ENCODE data around the gene SUGCT.

SUGCT gene

GRCh38 chr7:40723829-40724228 is 589.0 kb downstream of the SUGCT start:
- no peak for DNase-seq (ENCODE audit: low spot score)

DNA sequence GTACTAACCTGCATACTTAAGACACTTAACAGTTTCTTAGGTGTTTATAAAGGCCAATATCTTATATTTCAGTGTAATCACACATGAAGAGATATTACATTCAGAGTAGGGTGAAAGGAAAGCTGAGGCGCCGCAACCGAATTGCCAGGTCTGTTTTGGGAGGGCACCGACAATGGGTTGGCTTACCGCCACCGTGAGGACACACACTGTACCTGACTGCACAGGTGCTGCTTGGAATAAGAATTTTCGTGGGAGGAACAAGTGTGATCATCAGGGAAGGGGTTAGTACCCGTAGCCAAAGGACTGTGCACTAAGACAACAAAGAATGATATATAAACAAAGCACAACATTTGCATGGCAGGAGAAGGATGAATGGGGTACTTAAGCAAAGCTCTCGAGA is 591.8 kb downstream of the SUGCT start:
- DNase-seq (ENCODE audit: low spot score): no peak

GRCh38 chr7:40733114-40733513 is 598.3 kb downstream of the SUGCT start:
- peak; percentile 27 for DNase-seq (ENCODE audit: low spot score)

DNA sequence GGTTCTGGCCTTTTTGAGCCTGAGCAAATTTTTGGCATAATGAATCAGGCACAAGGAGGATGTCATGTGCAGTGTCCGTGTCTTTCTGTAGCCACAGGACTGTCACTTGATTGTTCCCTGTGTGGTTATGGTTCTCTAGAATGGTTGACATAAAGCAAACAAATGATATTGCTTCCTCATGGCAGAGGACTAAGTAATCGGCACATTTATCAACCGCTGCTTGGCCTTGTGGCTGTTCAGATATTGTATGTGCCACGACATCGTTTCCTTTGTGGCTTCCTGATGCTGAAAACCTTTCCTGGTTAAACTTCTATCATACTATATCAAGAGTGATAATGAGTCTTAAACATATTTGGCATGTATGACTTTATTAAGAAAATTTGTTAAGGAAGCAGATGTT is 598.8 kb downstream of the SUGCT start:
- no peak for DNase-seq (ENCODE audit: low spot score)

DNA sequence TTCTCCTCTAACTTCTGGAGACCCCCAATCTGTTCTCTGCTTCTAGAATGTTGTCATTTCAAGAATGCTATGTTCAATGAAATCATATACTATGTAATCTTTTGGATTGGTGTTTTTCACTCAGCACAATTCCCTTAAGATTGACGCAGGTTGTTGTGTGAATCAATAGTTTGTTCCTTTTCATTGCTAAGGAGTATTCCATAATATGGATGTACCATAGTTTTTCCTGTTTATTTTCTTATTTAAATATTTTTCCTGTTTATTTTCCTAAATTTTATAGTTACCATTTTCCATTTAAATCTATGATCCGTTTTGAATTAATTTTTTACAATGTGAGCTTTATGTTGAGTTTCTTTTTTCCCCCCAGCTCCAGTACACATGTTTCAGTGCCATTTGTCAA is 604.5 kb downstream of the SUGCT start:
- DNase-seq (ENCODE audit: low spot score): no peak

DNA sequence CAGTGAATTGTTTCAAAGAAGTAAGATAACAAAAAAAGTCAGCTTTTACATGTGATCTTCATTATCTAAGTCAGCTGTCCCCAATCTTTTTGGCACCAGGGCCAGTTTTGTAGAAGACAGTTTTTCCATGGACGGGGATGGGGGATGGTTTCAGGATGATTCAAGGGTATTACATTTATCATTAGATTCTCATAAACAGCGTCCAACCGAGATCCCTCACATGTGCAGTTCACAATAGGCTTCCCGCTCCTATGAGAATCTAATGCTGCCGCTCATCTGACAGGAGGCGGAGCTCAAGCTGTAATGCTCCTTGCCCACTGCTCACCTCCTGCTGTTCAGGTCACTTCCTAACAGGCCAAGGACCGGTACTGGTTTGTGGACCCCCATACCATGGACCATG is 607.5 kb downstream of the SUGCT start:
- no peak for DNase-seq (ENCODE audit: low spot score)

- DNase-seq (ENCODE audit: low spot score): no peak
These were observed 612.2 kb downstream of the SUGCT start for GRCh38 chr7:40746841-40747556.

- no peak for DNase-seq (ENCODE audit: low spot score)
These were observed 613.1 kb downstream of the SUGCT start for GRCh38 chr7:40747856-40748255.

DNA sequence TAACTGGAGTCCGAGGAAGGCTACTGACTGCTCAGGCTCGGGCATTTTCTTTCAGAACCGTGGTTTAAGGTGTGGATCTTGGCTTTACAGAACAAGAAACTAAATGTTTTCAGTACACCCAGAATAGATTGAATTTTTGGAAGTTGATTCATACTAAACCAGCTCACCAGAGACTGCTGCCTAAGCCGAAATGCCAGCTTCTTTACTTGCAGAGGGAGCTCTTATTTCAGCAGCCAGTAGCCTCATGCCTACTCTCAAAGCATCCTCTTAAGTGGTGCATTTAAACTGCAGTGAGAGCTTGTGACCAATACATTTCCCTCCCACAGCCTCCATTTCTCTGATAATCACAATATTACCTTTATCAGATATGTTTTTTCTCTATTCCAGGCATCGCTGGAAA is 615.1 kb downstream of the SUGCT start:
- no peak for DNase-seq (ENCODE audit: low spot score)

- no peak for DNase-seq (ENCODE audit: low spot score)
These were observed 618.6 kb downstream of the SUGCT start for GRCh38 chr7:40753455-40753854.

- DNase-seq (ENCODE audit: low spot score): no peak
These were observed 620.6 kb downstream of the SUGCT start for GRCh38 chr7:40755438-40755837.

DNA sequence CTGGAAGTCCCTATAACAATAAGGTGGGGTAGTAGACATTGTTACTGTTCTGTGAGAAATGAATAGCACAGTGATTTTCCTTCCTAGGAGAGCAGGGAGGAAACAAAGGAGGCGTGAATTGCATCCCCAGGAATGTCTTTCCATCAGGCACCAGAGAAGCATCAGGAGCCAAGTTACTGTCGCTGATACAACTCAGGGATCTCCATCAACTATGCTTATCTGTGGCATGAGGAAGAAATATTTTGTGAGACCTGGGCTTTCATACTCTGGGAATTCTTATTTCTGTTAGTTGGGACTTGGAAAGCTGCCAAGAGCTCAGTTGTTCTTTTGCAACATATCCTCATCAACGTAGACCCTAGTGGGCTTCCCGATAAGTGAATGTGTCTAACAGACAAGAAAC is 622.3 kb downstream of the SUGCT start:
- DNase-seq (ENCODE audit: low spot score): no peak

DNA sequence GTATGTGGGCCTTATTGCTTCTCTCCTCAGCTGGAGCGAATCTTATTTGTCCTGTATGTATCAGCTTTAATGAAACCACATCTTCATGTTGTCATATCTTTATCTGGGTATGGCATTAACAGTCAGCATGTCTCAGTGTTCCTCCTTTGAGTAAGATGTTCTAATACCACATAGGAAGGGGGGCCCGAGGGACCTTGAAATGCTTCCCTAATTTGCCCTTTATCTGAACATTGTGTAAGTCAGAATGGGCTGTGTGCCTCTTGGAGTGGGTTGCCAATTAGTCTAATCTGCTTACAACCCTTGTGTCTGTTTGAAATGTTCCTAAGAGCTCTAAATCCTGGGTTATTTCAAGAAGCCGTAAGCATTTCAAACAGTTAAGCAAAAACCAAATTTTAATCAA is 623.8 kb downstream of the SUGCT start:
- no peak for DNase-seq (ENCODE audit: low spot score)

GRCh38 chr7:40760293-40760964 is 625.6 kb downstream of the SUGCT start:
- no peak for DNase-seq (ENCODE audit: low spot score)

DNA sequence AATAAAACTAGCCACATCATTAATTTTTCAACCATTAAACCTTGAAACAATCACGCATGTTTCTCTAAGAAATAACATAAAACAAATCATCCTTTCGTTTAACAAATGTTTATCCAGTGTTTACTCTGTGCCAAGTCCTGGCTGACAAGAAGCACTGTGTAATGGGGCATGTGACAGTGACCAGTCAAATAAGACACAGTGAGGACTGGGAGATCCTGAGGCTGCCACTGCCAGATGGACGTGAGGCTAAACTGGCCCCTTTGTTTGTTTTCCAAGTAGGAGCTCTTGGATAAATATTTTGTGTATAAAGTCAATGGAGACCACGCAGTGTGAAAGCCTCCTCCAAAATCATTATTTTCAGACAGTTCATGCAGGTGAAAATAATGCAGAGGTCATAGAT is 626.2 kb downstream of the SUGCT start:
- DNase-seq (ENCODE audit: low spot score): peak; percentile 52

DNA sequence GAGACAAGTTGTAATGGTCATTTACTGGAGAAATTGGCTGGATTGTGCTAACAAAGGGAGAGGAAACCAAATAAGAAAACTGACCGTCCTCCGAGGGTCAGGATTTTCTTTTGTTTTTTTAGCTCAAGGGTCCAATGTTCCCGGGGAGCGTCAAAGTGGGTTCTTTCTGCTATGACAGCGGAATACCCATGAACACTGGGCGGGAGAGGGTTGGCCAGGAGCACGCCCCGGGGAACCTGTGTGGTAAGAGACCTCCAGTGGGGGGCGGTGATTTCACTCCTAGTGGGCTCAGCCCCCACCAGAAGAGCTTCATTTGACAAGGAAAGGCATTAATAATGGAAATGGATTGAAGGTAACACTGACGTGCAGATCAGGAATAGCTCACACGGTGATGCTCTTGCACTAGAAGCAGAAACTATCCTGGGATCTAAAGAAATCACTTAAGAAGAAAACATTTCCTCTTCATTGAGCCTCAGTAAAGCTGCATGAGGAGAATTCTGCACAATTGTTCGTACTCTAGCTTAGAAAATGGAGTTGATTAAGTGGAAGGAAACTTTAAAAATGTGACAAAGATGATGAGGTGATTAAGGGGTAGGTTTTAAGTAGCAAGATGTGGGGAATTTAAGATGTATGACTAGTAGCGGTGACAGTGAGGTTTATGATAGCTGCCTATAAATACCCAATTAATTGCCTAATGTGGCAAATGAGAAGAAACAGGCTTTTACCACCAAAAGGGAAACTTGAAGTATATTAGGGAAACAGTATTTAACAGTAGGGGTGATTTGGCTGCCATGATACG is 627.2 kb downstream of the SUGCT start:
- DNase-seq (ENCODE audit: low spot score): no peak

DNA sequence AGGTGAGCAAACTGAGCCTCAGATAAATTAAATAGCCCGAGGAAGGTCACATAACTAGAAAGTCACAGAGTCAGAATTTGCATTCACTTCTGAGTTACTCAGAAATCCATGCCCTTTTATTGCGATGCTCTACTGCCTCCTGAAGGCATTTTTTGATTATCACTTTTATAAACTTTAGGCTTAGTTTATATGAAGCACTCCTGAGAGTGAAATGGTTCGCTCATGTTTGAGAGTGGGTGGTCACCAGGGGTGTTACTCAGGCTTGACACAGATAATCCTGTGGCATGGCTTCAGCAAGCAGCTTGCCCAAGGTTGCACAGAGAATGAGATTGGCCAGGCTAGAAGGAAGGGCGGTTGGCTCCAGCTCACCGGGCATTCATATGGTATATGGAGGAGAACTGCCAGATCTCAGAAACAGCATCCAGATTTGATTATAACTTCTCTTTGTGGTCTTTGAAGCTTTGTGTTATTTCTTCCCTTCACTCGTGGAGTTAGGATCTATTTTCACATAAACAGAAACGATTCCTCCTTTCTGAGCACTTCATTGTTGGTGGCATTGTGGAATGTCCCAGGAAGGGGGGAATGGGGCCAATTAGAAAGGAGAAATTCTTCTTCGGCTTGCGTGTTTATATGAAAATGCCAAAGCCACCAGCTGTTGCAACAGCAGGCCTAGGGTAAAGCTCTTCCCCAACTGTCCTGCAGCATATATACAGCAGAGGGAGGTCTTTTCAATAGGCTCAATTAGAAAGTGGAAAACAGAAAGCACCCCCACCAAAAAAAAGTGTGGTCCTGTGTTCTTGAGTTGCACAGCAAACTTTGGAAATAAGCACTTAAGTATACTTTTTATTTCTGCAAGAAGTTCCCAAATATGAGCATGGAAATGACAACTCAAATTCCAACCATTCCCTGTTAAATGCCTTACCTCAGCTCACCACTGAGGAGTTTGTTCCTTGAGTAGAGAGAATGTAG is 628.8 kb downstream of the SUGCT start:
- no peak for DNase-seq (ENCODE audit: low spot score)

DNA sequence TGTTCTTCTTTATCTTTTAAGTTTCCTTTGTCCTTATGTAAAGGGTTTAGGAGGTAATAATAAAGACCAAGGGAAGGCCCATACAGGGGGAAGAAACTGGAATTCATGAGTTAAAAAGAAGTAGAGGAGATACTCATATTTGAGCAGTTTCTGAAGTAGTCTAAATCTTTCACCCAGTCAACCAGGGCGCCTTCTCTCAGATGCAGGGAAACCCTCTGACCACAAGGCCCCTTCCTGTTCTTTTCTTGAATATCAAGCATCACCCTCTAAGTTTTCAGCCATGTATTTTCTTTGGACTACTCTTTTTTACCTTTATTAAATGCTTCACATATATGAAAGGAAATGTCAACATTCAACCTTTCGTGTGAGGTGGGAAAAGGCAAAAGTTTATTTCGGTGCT is 630.8 kb downstream of the SUGCT start:
- DNase-seq (ENCODE audit: low spot score): no peak

DNA sequence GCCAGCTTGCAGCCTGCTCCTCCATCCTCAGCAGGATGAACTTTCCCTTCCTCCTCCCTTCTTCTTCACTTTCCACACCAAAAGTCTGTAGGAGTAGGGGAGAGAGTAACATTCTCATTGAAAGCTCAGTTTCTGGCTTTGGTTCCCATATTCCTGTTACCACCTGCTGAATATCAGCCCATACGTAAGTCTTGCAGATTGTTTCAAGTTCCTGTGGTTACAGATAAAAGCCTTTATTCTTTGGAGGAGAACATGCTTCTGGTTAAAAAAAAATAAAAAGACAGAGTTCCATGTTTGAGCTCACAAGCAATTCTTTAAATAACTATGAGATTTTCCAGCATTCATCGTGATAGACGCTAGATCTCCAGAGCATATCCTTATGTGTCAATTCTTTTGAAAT is 637.3 kb downstream of the SUGCT start:
- DNase-seq (ENCODE audit: low spot score): no peak

DNA sequence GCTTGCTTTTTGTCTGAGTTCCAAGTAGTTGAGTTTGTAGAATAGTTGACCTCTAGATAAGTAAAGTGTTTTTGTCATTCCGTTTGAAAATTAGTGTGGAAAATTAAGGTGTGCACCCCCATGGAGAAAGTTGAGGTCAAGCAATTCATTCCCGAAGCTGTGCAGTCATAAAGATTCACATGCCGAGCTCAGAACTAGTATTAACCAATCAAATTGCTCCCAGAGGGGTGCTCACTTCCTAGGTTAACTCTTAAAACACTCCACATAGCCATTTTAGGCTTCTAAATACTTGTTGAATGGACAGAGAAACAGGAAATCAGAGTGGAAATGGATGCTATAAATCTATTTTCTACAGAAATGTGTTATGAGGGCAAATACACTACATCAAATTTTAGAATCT is 638.9 kb downstream of the SUGCT start:
- DNase-seq (ENCODE audit: low spot score): no peak

DNA sequence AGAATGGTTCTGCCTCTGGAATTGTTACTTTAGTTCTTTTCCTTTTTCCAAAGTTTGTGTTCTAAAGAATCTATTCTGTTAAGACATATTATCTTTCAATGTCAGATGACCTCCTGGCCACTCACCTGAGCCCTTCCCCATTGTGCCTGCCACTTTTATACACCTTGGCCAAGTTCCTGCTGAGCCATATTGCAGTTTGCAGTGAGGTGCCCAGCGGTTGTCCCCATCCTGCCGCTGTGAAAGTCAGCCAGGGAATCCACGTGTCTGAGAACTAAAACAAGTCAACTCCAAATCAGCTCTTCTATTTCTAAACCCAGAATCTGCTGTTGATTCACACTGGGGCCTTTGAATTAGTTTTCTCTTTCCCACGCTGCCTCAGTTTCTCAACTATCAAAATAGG is 641.1 kb downstream of the SUGCT start:
- no peak for DNase-seq (ENCODE audit: low spot score)

GRCh38 chr7:40777730-40778312 is 643.0 kb downstream of the SUGCT start:
- DNase-seq (ENCODE audit: low spot score): no peak
